ENCODE measurements around the gene LRP4.
"Not testable (repeated sequence)": the region's sequence is repeated elsewhere in the genome, so short reads cannot be mapped to it uniquely, and the experiment has no call there.

The LRP4 gene, protein sequence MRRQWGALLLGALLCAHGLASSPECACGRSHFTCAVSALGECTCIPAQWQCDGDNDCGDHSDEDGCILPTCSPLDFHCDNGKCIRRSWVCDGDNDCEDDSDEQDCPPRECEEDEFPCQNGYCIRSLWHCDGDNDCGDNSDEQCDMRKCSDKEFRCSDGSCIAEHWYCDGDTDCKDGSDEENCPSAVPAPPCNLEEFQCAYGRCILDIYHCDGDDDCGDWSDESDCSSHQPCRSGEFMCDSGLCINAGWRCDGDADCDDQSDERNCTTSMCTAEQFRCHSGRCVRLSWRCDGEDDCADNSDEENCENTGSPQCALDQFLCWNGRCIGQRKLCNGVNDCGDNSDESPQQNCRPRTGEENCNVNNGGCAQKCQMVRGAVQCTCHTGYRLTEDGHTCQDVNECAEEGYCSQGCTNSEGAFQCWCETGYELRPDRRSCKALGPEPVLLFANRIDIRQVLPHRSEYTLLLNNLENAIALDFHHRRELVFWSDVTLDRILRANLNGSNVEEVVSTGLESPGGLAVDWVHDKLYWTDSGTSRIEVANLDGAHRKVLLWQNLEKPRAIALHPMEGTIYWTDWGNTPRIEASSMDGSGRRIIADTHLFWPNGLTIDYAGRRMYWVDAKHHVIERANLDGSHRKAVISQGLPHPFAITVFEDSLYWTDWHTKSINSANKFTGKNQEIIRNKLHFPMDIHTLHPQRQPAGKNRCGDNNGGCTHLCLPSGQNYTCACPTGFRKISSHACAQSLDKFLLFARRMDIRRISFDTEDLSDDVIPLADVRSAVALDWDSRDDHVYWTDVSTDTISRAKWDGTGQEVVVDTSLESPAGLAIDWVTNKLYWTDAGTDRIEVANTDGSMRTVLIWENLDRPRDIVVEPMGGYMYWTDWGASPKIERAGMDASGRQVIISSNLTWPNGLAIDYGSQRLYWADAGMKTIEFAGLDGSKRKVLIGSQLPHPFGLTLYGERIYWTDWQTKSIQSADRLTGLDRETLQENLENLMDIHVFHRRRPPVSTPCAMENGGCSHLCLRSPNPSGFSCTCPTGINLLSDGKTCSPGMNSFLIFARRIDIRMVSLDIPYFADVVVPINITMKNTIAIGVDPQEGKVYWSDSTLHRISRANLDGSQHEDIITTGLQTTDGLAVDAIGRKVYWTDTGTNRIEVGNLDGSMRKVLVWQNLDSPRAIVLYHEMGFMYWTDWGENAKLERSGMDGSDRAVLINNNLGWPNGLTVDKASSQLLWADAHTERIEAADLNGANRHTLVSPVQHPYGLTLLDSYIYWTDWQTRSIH (N-terminal part only)

DNA sequence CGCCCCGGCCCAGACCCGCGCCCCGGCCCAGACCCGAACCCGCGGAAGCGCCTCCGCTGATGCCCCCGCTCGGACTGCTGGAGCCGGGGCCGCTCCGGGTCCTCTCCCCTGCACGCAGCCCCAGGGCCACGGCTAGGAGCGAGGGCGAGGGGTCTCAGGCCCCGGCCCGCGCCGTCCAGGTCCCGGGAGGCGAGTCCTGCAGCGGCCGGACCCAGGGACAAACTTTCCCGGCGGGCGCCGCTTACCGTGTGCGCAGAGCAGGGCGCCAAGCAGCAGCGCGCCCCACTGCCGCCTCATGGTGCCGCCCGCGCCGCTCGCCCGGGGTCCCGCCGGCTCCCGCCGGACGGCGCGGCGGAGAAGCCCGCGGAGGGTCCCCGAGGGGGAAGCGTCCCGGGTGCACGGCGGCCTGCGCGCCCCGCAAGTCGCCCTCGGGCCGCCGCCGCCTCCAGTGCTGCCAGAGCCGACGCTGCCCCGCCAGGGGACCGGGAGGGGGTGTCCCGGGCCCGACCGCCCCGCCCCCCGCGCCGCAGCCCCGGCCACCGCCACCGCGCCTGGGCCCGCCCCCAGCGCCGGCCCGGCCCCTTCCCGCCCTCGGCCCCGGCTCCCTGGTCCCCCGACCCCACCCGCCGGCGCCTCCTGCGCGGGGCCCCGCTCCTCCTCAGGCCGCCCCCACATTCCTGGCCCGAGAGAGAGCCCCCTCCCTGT is at the start of gene LRP4:
Gene LRP4 (minus strand): TSS at position 468 of the 705 bp plus-strand sequence. CDS start 171 bp downstream, at position 297.
- DNase-seq, result peak; percentile 12 to 38

DNA sequence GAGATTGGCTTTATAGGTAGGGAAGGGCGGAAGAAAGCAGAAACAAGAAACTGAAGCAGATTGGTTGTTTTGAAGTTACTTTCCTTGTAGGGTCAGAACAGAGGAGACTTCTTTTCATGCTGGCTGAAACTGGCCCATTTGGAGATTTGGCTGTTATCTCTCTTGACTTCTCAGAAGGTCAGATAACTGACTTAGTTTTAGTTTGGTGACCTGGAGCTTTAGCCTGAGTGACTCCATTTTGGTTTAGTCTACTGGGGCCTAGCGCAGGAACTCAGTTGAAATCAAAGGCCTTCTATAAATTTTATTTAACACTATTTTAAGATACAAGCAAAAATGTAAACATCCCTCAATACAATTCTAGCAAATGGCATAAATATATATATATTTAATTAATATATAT is 49.6 kb upstream of the LRP4 start:
- DNase-seq, result no peak

DNA sequence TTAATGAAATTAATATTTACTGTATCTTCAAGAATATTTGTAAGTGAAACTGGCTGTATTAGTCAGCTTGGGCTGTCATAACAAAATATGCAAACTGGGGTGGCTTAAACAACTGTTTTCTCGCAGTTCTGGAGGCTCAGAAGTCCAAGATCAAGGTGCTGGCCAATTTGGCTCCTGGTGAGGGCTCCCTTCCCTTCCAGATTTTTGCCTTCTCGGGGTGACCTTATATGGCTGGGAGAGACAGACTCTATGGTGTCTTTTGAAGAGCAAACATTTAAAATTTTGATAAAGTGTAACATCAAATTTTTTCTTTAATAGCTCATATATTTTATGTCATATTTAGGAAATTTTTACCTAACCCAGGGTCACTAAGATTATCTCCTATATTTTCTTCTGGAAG is 48.4 kb upstream of the LRP4 start:
- no peak for DNase-seq

DNA sequence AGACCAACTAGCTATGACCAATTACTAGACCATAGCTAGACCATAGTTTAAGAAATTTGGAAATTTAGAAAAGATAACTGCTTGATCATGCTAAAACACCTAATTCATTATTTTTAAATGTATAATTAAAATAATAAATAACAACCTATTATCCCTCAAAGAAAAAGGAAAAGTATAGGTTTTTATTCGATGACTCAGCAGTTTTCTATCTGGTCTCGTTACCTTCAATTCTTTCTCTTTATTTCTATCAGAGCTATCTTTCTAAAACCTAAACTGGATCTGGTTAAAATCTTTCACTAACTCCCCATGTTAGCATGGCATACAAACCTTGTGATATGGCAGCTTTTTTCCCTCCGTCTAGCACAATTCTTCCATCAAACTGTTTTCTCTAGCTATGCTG is 45.5 kb upstream of the LRP4 start:
- no peak for DNase-seq

DNA sequence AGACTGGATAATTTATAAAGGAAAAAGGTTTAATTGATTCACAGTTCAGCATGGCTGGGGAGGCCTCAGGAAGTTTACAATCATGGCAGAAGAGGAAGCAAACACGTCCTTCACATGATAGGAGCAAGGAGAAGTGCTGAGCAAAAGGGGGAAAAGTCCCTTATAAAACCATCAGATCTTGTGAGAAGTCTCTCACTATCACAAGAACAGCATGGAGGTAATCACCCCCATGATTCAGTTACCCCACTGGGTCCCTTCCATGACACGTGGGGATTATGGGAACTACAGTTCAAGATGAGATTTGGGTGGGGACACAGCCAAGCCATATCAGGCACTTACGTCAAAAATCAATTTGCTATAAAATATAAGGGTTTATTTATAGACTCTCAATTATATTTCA is 43.5 kb upstream of the LRP4 start:
- not testable (repeated sequence) for DNase-seq

DNA sequence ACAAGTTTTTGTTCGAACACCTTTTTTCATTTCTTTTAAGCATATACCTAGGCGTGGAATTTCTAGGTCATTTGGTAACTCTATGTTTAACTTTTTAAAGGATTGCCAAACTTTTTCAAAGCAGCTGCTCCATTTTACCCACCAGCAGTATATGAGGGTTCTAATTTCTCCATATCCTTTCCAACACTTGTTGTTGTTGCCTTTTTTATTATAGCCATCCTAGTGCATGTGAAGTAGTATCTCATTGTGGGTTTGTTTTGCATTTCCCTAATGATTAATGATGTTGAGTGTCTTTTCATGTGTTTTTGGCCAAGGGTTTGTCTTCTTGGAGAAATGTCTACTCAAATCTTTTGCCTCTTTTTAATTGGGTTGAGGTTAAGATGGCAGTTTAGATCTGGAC is 42.7 kb upstream of the LRP4 start:
- DNase-seq, result no peak

DNA sequence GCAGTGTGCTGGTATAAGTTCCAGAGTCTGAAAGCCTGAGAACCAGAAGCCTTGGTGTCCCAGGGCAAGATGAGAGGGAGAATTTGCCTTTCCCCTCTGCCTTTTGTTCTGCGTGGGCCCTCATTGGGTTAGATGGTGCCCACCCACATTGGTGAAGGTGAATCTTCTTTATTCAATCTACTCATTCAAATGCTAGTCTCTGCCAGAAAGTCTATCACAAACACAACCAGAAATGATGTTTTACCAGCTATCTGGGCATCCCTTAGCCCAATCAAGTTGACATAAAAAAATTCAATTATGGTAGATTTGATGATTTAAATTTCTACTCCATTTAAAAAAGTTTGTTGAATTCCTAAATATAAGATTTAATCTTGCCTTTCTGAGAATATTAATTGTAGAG is 40.4 kb upstream of the LRP4 start:
- no peak for DNase-seq

DNA sequence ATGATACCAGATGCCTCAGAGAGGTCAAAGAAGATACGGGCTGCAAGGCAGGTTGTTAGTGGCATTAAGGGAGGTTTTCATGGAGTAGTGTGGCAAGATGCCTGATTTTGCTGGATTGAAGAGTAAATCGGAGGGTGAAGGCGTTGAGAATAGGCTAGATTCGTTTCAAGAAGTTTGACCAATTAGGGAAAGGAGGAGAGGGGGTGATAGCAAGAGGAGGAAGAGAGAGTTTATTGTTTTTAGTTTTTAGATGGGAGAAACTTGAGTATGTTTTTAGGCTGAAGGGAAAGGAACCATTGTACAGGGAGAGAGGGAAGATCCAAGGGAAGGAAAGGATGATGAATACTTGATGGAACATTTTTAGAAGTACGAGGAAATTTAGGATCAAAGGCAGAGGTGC is 34.7 kb upstream of the LRP4 start:
- DNase-seq, result no peak

DNA sequence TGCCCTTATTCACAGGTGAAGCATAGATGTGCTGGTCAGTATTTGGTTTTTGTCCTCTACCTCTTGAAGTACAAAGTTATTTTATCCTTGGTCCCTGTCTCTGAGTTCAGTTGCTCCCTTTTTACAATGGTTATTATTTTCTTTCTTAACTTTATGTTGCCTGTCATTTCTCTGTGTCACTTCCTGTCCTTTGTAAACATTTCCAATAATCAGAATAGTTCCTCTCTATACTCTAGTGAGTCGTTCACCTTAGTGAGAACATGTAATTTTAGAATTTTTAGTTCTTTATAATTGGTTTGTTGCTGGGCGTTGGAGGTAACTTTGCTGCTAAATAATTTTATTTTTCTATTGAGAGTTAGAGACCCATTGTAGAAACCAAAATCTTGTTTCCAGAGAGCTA is 34.2 kb upstream of the LRP4 start:
- DNase-seq, result no peak

DNA sequence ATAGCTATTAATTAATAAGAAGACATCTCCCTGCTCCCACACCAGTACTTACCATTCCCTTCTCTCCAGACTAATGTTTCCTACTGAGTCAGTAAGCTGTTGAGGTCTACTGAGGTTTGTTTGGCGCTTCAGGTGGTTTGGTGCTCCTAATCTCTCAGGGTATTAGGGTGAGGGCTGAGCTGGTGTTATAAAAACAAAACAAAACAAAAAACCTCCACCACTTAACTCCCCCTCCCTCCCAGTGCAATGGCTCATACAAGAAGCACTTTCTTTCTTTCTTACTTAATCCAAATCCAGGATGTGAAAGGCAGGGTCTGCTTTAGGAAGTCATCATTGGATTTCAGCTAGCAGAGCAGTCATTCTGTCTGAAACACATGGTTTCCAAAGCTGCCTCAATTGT is 33.5 kb upstream of the LRP4 start:
- no peak for DNase-seq

DNA sequence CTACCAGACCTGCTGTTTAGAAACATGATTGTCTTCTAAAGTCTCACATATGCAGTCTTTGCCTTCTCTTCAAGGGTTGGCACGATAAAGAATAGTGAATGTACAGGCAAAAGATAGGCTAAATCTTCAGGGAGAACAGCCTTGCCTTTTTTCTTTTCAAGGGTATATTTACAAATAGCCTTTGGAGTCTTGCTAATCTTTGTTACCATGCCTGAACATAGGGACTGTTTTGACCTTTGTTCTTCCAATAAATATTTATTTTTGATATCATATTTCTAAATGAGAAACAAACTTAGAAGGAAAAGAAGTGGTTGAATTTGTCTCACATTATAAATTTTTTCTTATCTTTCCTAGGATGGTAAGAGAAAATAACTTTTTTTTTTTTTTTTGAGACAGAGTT is 30.9 kb upstream of the LRP4 start:
- DNase-seq, result no peak

DNA sequence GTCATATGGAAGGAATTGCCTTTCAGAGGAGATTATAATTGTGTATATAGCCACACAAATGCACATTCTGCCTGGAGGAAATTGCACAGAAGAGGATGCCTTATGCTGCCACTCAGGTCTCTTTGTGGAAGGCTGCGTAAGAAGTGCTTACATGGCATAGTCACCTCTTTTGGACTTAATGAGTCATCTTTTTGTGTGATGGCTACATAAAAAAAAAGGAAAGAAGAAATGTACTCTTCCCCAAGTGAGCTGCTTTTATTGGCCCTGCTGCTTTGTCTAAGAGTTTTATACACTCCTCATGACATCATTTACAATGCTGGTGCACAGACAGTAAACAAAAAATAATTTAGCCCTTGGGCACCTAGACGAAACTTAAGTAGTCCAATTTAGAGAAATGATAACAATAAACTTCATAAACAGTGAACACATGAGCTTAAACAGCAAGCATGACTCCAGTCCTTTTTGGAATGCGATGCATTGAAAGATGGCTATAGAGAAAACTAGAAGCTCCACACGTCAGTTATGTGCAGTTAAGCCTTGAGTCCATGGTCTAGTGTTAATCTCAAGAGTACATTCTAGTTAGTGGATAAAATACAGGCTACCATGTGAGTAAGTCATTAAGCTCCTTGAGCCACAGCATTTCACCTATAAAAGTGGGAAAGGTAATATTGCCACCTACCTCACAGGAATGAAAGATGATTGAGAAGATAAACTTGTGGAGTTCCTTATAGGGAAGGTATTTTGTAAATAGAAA is 30.2 kb upstream of the LRP4 start:
- peak in 1 of 2 experiments; percentile 31 for DNase-seq

DNA sequence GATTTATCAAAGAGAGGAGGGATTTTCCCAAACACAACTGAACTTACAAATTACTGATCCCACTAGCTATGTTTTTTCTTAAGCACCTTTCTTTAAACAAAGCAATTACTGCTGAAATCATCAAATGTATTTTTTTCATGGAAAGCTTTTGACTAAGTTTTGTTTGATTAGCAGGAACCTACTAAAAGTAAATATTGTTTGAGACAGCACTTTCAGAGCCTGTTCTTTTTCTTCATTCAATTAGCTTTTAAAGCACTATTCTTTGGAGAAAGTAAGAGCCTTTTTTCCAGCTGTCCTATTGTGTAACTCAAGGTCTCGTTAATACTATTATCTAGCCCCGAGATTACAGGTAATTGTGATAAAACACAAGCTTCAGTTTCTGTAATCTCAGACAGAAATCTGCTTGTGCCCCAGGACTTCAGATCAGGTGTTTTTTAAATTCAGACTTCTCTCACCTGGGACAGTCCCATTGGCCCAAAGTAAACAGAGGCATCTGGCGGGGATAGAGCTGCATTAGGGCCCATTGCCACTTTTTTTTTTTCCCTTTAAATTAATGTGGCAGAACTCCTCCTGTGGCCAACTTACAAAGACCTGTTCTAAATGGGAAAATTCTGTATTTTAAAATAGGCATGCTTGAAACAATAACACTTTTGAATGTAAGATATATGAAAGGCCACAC is 29.2 kb upstream of the LRP4 start:
- DNase-seq, result peak in 1 of 2 experiments; percentile 40

DNA sequence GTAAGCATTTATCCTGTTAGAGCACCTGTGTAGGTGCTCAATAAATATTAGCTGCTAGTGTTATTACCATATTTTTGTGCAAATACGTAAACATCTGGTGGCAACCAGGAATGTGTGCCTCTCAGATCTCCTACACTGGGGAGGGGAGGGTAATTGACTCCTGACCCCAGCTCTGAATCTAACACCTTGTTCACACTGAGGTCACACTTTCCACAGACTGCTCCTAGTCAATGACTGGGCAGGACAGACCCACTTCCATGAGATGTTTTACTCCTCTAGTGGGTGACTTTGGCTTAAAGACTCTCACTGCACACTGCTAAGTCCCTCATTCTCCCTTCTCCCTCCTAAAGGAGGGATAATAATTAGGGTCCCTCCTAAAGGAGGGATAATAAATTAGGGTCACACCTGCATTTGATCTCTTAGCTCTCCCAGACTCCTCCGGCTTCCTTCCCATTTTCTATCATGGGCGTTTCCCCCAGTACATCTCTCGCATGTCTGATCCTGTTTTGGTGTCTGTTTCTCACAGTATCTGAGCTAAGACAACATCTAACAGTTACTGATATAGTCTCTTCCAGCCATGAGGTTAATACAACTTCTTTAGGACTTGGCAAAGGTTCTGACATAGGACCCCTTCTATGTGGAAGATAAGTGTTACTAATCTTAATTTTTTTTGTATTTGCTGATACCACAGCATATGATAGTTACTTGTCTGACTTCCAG is 26.2 kb upstream of the LRP4 start:
- DNase-seq, result no peak

DNA sequence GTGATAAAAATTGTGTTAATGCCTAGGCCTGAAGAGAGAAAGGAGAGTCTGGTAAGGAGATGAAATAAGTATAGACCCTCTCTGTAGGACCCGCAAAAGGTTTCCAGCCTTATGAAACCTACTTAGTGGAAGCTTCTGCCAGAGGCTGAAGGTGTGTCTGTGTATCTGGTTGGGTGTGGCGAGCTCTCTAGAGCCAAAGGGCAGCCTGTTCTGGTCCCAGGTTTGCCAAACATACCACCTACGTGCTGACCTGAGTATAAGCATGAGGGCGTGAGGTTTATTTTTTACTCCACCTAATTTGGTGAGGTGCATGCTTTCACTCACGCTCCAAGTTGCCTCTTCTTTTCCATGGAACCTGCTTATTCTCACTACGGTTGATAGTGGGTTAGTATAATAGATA is 23.8 kb upstream of the LRP4 start:
- no peak for DNase-seq

DNA sequence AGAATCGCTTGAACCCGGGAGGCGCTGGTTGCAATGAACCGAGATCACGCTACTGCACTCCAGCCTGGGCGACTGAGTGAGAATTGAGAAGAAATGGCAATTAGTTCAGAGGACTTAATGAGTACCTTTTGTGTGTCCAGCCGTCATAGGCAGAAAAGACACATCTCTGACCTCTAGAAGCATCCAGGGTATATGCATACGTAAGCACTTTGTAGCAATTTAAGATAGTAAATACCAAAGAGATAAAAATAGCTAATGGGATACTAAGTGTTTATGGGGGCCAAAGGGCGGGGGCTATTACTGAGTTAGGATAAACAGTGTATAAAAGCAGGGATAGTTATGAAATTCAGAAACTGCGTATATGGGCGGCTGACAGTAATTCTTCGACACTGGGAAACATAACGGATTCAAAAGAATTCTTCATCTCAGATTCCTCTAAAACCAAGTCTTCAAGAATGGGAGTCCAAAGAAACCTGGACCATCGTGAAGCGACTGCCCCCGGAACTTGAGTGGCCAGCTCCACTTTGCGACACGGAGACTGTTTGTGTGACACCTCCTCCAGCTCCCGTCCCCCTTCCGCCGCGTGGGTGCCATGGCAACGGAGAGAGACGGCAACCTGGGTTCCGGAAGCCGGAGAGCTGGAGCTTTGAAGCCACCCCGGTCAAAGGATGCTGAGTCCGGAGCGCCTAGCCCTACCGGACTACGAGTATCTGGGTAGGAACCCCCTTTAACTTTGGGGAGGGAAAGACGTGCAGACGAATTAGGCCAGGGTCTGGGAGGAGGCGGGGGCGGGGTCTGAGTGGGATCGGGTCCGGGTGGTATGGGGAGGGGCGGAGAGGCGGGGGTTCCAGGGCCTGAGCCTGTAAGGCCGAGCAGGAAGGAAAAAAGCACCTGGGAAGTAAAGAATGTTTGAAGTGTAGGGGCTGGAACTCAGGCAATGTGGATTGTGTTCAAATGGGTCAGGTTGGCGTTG is 18.1 kb upstream of the LRP4 start, which contains the start of gene CSTPP1:
Gene CSTPP1 (plus strand): TSS at position 624 of the 973 bp plus-strand sequence. CDS start 45 bp downstream, at position 669.
- peak; percentile 95 to 96 for DNase-seq

DNA sequence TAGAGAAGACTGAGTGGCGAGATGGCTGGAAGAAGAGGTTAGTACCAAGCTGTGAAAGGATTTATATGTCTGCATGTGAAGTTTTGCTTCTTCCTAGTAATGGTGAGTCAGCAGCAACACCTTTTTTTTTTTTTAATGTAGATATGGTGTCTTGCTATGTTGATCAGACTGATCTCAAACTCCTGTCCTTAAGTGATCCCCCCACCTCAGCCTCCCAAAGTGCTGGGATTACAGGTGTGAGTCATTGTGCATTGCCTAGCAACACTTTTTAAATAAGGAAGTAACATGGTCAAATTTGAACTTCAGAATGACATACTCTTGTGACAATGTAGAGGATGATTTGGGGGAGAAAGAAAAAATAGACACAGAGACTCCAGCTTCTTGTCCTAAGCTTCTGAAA is 11.7 kb upstream of the LRP4 start:
- DNase-seq, result peak in 1 of 2 experiments; percentile 12

DNA sequence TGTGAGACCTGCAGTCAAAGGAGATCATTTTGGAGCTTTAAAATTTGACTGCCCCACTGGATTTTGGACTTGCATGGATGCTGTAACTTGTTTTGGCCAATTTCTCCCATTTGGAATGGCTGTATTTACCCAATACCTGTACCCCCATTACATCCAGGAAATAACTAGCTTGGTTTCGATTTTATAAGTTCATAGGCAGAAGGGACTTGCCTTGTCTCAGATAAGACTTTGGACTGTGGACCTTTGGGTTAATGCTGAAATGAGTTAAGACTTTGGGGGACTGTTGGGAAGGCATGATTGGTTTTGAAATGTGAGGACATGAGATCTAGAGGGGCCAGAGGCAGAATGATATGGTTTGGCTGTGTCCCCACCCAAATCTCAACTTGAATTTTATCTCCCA is 10.4 kb upstream of the LRP4 start:
- not testable (repeated sequence) for DNase-seq

DNA sequence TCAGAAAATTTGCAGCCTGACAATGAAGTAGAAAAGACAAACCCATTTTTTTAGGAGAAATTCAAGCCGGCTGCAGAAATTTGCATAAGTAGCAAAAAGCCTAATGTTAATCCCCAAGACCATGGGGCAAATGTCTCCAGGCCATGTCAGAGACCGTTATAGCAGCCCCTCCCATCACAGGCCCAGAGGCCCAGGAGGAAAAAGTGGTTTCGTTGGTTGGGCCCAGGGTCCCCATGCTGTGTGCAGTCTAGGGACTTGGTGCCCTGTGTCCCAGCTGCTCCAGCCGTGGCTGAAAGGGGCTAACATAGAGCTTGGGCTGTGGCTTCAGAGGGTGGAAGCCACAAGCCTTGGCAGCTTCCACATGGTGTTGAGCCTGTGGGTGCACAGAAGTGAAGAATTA is 9.6 kb upstream of the LRP4 start:
- DNase-seq, result not testable (repeated sequence)
